Neural progenitor cell (in vitro differentiated cells): ENCODE measurements around the gene OR8S1. TPM values are rescaled to one million over a fixed set of nuclear protein-coding genes. Genes with fewer than 3 reads are reported as not detected.
"Not testable (repeated sequence)": the region's sequence is repeated elsewhere in the genome, so short reads cannot be mapped to it uniquely, and the experiment has no call there.

Source experiments
- DNase-seq: peaks from one replicate; pipeline ENCODE4 v3.0.0-alpha.2; 2016; ENCODE audit warnings: low spot score
- H2AFZ ChIP-seq: fragments of 200-600 bp; sonication (generic); replicated peaks from 2 replicates; pipeline ENCODE4 v1.6.1; 2016; ENCODE audit warnings: antibody characterized with exemption
- H3F3A ChIP-seq: fragments of 200-600 bp; sonication (generic); 2 replicates; pipeline ENCODE4 v1.6.1; 2016; ENCODE audit warnings: antibody characterized with exemption, low read depth
- H3K27ac ChIP-seq: fragments of 200-600 bp; sonication (generic); 2 replicates; pipeline ENCODE4 v1.5.1; 2016; ENCODE audit warnings: mild to moderate bottlenecking
- H3K27me3 ChIP-seq: fragments of 200-600 bp; sonication (generic); 2 replicates; pipeline ENCODE4 v1.6.1; 2016; ENCODE audit warnings: mild to moderate bottlenecking, moderate library complexity
- H3K36me3 ChIP-seq: fragments of 200-600 bp; sonication (generic); 2 replicates; pipeline ENCODE4 v1.5.1; 2016
- H3K4me1 ChIP-seq: fragments of 200-600 bp; sonication (generic); 2 replicates; pipeline ENCODE4 v1.6.1; 2016; ENCODE audit warnings: mixed run types
- H3K4me2 ChIP-seq: fragments of 200-600 bp; sonication (generic); 2 replicates; pipeline ENCODE4 v1.6.1; 2016
- H3K4me3 ChIP-seq: fragments of 200-600 bp; sonication (generic); 2 replicates; pipeline ENCODE4 v1.5.1; 2016
- H3K79me2 ChIP-seq: fragments of 200-600 bp; sonication (generic); 2 replicates; pipeline ENCODE4 v1.6.1; 2016; ENCODE audit warnings: low read depth
- H3K9ac ChIP-seq: fragments of 200-600 bp; sonication (generic); 2 replicates; pipeline ENCODE4 v1.6.1; 2016
- H3K9me3 ChIP-seq: fragments of 200-600 bp; sonication (generic); 2 replicates; pipeline ENCODE4 v1.5.1; 2016; ENCODE audit warnings: low read depth
- H4K20me1 ChIP-seq: fragments of 200-600 bp; sonication (generic); 2 replicates; pipeline ENCODE4 v1.6.1; 2016; ENCODE audit warnings: low read depth
- H3K27ac Mint-ChIP-seq: 3 replicates; pipeline ENCODE4 v1.8.0; 2021; ENCODE audit warnings: mixed read lengths
- H3K27me3 Mint-ChIP-seq: 2 replicates; pipeline ENCODE4 v1.8.0; 2022; ENCODE audit warnings: low read depth, mild to moderate bottlenecking, inconsistent platforms, moderate library complexity, mixed read lengths; ENCODE audit not compliant: insufficient read depth
- H3K36me3 Mint-ChIP-seq: 3 replicates; pipeline ENCODE4 v1.8.0; 2021; ENCODE audit warnings: mixed read lengths
- H3K4me1 Mint-ChIP-seq: 3 replicates; pipeline ENCODE4 v1.8.0; 2021; ENCODE audit warnings: mixed read lengths
- H3K4me3 Mint-ChIP-seq: 3 replicates; pipeline ENCODE4 v1.8.0; 2021; ENCODE audit warnings: mild to moderate bottlenecking, moderate library complexity, mixed read lengths
- H3K9me3 Mint-ChIP-seq: 3 replicates; pipeline ENCODE4 v1.8.0; 2020; ENCODE audit warnings: mixed read lengths
- EZH2 ChIP-seq: fragments of 200-600 bp; sonication (generic); IDR thresholded peaks from 2 replicates; pipeline ENCODE4 v1.6.1; 2017; ENCODE audit warnings: antibody characterized with exemption, mild to moderate bottlenecking, moderate library complexity
- EZH2phosphoT487 ChIP-seq: fragments of 200-600 bp; sonication (generic); IDR thresholded peaks from 2 replicates; pipeline ENCODE4 v1.6.1; 2017; ENCODE audit warnings: antibody characterized with exemption
- total RNA-seq: library from RNA; depleted of rRNA; stranded (reverse); fragments of >200 nt; gene quantifications from 2 replicates; pipeline ENCODE4 v1.2.3, GENCODE V29; 2015; ENCODE audit warnings: low replicate concordance
- TF ChIP-seq, protein P1 (sequence below): fragments of 200-600 bp; sonication (generic); IDR thresholded peaks from 2 replicates; pipeline ENCODE4 v1.5.1; 2017; ENCODE audit warnings: antibody characterized with exemption, mild to moderate bottlenecking

Gene OR8S1
- total RNA-seq, 1 donor from 2014 or later, result not detected

DNA sequence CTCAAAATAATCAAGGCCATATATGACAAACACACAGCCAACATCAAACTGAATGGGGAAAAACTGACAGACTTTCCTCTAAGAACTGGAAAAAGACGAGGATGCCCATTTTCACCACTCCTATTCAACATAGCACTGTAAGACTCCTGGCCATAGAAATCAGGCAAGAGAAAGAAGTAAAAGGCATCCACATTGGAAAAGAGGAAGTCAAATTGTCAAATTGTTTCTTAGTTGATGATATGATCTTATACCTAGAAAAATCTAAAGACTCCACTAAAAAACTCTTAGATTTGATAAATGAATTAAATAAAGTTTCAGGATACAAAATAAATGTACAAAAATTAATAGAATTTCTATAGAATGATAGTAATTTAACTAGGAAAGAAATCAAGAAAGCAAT, 11.2 kb downstream of the OR8S1 start:
- no peak for TF ChIP-seq EZH2phosphoT487
- TF ChIP-seq, protein P1, sequence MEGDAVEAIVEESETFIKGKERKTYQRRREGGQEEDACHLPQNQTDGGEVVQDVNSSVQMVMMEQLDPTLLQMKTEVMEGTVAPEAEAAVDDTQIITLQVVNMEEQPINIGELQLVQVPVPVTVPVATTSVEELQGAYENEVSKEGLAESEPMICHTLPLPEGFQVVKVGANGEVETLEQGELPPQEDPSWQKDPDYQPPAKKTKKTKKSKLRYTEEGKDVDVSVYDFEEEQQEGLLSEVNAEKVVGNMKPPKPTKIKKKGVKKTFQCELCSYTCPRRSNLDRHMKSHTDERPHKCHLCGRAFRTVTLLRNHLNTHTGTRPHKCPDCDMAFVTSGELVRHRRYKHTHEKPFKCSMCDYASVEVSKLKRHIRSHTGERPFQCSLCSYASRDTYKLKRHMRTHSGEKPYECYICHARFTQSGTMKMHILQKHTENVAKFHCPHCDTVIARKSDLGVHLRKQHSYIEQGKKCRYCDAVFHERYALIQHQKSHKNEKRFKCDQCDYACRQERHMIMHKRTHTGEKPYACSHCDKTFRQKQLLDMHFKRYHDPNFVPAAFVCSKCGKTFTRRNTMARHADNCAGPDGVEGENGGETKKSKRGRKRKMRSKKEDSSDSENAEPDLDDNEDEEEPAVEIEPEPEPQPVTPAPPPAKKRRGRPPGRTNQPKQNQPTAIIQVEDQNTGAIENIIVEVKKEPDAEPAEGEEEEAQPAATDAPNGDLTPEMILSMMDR, result no peak
- H3K79me2 ChIP-seq, result no peaks in the 10 kb centered on the region
- no peak overlapping the region for H3K27ac ChIP-seq
- no peak for DNase-seq
- H3K4me2 ChIP-seq, result no peak overlapping the region
- H3K27me3 ChIP-seq, result no peaks in the 10 kb centered on the region
- no peaks in the 10 kb centered on the region for H3K4me1 ChIP-seq
- H3K36me3 ChIP-seq, result no peaks in the 10 kb centered on the region
- no peaks in the 10 kb centered on the region for H3F3A ChIP-seq
- Mint-ChIP-seq H3K4me3 (no peak overlapping the region), H3K4me1 (no peaks in the 10 kb centered on the region), H3K9me3 (peaks cover 5% of the 10 kb centered on the region), H3K27ac (no peak overlapping the region), H3K27me3 (peaks cover 2% of the 10 kb centered on the region), H3K36me3 (no peaks in the 10 kb centered on the region)
- H2AFZ ChIP-seq, result no peak overlapping the region
- no peaks in the 10 kb centered on the region for H4K20me1 ChIP-seq
- no peak overlapping the region for H3K9ac ChIP-seq
- no peak overlapping the region for H3K4me3 ChIP-seq
- no peaks in the 10 kb centered on the region for H3K9me3 ChIP-seq

DNA sequence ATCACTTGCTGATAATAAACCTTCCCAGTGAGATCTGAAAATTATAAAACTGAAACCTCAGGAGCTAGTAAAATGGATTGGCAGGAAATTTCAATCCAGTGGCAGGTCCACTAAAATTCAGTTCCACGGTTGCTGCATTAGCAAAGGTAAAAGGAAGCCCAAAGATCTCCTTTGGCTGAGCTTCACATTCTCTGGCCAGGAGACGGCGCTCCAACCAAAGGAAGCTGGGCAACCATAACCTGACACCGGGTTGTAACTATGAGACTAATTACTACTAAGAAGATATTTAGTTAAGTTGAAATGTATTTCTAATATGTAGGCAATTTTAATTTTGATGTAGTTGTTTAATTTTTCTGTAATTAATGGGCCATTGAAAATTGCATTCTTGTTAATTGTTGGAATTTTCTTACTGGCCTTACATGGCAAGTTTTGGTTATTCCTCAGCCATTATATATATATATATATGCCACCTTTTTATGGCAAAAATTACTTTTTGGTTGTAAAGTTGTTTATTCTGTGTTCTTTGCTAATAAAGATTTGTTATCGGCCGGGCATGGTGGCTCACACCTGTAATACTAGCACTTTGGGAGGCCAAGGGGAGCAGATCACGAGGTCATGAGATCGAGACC, 17.0 kb downstream of the OR8S1 start:
- H3K9ac ChIP-seq, result no peak overlapping the region
- Mint-ChIP-seq H3K36me3 (no peaks in the 10 kb centered on the region), H3K4me1 (no peaks in the 10 kb centered on the region), H3K27ac (no peak overlapping the region), H3K27me3 (peaks cover 5% of the 10 kb centered on the region), H3K9me3 (no peaks in the 10 kb centered on the region), H3K4me3 (no peak overlapping the region)
- no peaks in the 10 kb centered on the region for H3K36me3 ChIP-seq
- no peaks in the 10 kb centered on the region for H3F3A ChIP-seq
- no peak overlapping the region for H3K27ac ChIP-seq
- no peak overlapping the region for H2AFZ ChIP-seq
- no peaks in the 10 kb centered on the region for H3K79me2 ChIP-seq
- peak; percentile 45 for DNase-seq
- no peak overlapping the region for H3K4me3 ChIP-seq
- H3K27me3 ChIP-seq, result no peaks in the 10 kb centered on the region
- no peak for TF ChIP-seq EZH2phosphoT487
- TF ChIP-seq, protein P1, result peak; percentile 62
- H3K4me2 ChIP-seq, result no peak overlapping the region
- H3K4me1 ChIP-seq, result no peaks in the 10 kb centered on the region
- no peaks in the 10 kb centered on the region for H4K20me1 ChIP-seq
- H3K9me3 ChIP-seq, result no peaks in the 10 kb centered on the region

DNA sequence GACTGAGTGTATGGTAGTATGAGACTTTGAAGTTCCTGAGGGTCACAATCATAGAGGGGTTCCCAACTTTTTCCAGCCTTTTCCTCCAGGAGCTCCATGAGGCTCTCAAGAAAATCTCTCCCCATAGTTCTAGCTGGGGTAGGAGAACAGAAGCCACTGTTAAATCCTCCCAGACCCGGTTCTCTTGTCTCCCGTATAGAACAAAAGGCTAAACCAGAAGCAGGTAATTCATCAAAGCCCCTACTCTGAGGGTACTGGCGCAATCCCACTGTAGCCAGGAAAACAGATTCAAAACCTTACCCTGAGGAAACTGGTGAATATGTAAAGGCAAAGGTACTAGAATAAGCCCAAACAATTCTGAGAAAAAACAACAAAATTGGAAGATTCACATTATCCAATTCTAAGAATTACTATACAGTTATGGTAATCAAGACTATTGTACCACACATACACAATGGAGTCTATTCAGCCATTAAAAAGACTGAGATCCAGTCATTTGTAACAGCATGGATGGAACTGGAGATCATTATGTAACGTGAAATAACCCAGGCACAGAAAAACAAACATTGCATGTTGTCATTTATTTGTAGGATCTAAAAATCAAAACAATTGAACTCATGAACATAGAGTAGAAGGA, 20.5 kb downstream of the OR8S1 start:
- no peaks in the 10 kb centered on the region for H3K27me3 ChIP-seq
- no peak overlapping the region for H3K9ac ChIP-seq
- no peaks in the 10 kb centered on the region for H3K36me3 Mint-ChIP-seq
- no peaks in the 10 kb centered on the region for H4K20me1 ChIP-seq
- no peak overlapping the region for H3K4me3 Mint-ChIP-seq
- H3K9me3 ChIP-seq, result no peaks in the 10 kb centered on the region
- H3K4me1 ChIP-seq, result no peaks in the 10 kb centered on the region
- no peaks in the 10 kb centered on the region for H3K4me1 Mint-ChIP-seq
- no peak overlapping the region for H3K27ac ChIP-seq
- peaks cover 3% of the 10 kb centered on the region for H3K27me3 Mint-ChIP-seq
- H2AFZ ChIP-seq, result peak overlapping the region; percentile 34
- H3K79me2 ChIP-seq, result no peaks in the 10 kb centered on the region
- no peak overlapping the region for H3K4me2 ChIP-seq
- H3K36me3 ChIP-seq, result no peaks in the 10 kb centered on the region
- H3K9me3 Mint-ChIP-seq, result peaks cover 7% of the 10 kb centered on the region
- H3K4me3 ChIP-seq, result no peak overlapping the region
- no peak for DNase-seq
- no peak overlapping the region for H3K27ac Mint-ChIP-seq
- no peaks in the 10 kb centered on the region for H3F3A ChIP-seq
- no peak for TF ChIP-seq EZH2phosphoT487
- TF ChIP-seq, protein P1, result no peak
- no peak for TF ChIP-seq EZH2

- not testable (repeated sequence) for H3K9me3 ChIP-seq, H3K4me3 Mint-ChIP-seq, H3K9ac ChIP-seq, H4K20me1 ChIP-seq, H3K4me1 Mint-ChIP-seq, H3K27me3 ChIP-seq, H3K36me3 Mint-ChIP-seq, H3K27me3 Mint-ChIP-seq, H3K27ac ChIP-seq, H3K4me3 ChIP-seq, DNase-seq, H3K27ac Mint-ChIP-seq, H3F3A ChIP-seq, H3K36me3 ChIP-seq, H2AFZ ChIP-seq, H3K9me3 Mint-ChIP-seq, H3K4me2 ChIP-seq, H3K4me1 ChIP-seq, H3K79me2 ChIP-seq
Observed at GRCh38 chr12:48547012-48547411, 21.6 kb downstream of the OR8S1 start.

DNA sequence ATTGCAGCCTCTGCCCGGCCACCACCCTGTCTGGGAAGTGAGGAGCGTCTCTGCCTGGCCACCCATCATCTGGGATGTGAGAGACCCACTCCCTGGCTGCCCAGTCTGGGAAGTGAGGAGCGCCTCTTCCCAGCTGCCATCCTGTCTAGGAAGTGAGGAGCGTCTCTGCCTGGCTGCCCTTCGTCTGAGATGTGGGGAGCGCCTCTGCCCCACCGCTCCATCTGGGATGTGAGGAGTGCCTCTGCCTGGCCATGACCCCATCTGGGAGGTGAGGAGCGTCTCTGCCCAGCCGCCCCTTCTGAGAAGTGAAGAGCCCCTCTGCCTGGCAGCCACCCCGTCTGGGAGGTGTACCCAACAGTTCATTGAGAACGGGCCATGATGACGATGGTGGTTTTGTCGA, 26.2 kb downstream of the OR8S1 start:
- not testable (repeated sequence) for H3K9me3 ChIP-seq, H3K27ac ChIP-seq, H3K36me3 ChIP-seq, H3K4me1 Mint-ChIP-seq, H3K27ac Mint-ChIP-seq, H3F3A ChIP-seq, H2AFZ ChIP-seq, H3K4me3 Mint-ChIP-seq, H3K4me3 ChIP-seq, DNase-seq, H3K4me1 ChIP-seq, H3K79me2 ChIP-seq, H3K36me3 Mint-ChIP-seq, H3K27me3 Mint-ChIP-seq, H4K20me1 ChIP-seq, H3K9ac ChIP-seq, H3K4me2 ChIP-seq, H3K27me3 ChIP-seq
- H3K9me3 Mint-ChIP-seq, result peaks cover 13% of the 10 kb centered on the region
